WI38 (cell line): ENCODE measurements around the gene FAM156B.
"Not testable (repeated sequence)": the region's sequence is repeated elsewhere in the genome, so short reads cannot be mapped to it uniquely, and the experiment has no call there.

Source experiments
- H3K4me3 ChIP-seq: 2 replicates; pipeline ENCODE4 v1.5.1; 2011; ENCODE audit warnings: low read depth, mild to moderate bottlenecking, control low read depth, low read length
- CTCF ChIP-seq: IDR thresholded peaks from 2 replicates; pipeline ENCODE4 v1.5.1; 2012; ENCODE audit warnings: low read depth, mild to moderate bottlenecking, control low read depth, low read length

Gene FAM156B

DNA sequence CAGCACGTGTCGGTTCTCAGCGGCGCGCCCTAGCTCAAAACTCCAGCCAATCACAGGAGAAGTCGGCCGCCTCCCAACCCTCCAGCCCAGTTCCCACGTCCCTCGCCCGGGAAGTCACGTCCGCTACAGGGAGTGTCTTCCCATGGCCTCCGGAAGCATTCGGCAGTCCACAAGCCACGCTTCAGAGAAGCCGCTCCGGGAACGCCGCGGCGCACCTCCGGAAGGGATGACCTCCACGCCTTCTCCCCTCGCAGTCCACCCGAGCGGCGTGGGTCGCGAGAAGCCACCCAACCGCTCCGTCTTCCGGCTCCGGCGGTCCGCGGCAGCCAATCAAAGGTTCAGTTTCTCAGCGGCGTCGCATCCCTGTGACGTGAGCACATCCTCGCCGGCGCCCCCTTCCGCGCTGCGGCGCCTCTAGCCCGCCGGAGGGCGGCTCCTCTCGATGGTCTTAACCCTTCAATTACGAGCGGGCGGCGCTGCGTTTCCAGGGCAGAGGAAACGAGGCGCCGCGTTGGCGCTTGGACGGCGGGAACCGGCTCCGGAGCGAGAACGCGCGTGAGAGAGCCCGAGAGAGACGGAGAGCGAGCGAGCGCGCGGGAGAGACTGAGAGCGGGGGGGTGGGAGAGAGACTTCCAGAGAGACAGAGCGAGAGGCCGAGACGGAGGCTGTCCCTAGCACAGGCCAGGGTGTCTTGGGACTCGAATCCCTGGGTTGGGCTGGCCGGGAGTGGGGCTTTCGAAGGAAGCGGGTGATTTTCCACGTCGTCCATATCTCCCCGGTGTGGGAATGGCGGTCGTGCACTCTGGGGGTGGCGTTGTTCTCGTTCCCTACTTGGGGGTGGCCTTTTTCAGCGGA, at the start of gene FAM156B:
Gene FAM156B (plus strand): TSS at position 476 of the 855 bp plus-strand sequence. CDS start 9,896 bp downstream, outside the sequence.
- not testable (repeated sequence) for H3K4me3 ChIP-seq

DNA sequence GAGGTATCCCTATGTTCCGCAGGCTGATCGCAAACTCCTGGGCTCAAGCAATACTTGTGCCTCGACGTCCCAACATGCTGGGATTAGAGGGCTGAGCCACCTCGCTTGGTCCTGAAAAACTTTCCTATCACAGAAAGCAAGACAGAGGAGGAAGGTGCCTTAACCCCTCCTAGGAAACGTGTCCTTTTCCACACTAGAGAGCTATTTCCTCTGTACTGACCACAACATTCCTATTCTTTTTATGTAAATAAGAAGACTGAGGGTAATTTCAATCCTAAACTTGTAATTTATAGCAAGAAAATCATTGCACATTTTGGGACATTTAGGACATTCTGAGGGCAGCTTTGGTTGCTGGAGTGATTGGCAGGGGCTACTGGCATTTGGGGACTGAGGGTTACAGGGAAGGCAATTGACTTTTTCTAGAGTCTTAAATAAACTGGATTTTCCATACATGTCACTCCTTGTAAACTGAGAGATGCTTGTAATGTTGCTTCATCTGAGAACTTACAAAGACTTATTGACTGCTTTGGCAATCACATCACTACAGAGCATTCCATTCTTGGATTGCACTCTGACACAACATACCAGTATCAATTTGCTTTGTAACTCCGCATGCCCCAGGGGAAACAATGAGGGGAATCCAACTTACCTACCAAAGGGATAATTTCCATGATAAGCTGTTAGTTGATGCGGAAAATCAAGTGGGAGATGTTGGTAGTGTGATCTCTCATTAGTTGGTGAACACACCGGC, 44.8 kb upstream of the FAM156B start:
- TF ChIP-seq CTCF: no peak
- no peak overlapping the region for H3K4me3 ChIP-seq

GRCh38 chrX:52856991-52857525, 40.1 kb upstream of the FAM156B start:
- H3K4me3 ChIP-seq: not testable (repeated sequence)

DNA sequence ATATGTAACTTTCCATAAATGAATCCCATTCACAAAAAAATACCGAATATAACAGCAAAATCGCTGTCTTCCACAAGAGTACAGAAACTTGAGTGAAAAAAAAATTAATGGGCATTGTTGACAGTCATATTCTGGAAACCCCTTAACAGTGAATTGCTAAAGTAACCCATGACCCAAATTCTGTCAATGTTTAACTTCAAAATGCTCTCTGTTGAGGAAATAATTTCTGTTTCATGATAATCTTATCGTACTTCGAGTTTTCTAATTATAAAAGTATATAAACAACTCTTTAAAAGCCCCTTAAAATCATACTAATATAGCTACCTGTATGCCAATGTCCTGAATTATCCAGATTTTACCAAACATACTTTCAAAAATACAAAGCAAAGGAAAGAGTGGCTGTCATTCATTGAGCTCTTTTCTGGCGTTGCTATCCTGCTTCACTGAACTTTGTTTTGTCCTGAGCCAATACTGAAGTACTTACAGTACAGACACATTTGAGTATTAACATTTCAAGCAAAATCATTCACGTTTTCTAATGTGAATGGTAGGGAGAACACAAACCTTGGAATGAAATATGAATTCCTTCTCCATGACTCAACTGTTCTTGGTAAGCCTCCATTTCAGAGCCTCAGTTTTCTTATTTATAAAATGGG, 31.7 kb upstream of the FAM156B start:
- H3K4me3 ChIP-seq: no peak overlapping the region
- TF ChIP-seq CTCF: no peak

- H3K4me3 ChIP-seq: no peak within 1 kb of the TSS
- no peak for TF ChIP-seq CTCF
These were observed 29.4 kb upstream of the FAM156B start, which contains the start of gene XAGE3 for GRCh38 chrX:52867610-52868348. TSS of gene XAGE3 (minus strand) at chrX:52868083. CDS start at chrX:52867133, 950 bp downstream.

DNA sequence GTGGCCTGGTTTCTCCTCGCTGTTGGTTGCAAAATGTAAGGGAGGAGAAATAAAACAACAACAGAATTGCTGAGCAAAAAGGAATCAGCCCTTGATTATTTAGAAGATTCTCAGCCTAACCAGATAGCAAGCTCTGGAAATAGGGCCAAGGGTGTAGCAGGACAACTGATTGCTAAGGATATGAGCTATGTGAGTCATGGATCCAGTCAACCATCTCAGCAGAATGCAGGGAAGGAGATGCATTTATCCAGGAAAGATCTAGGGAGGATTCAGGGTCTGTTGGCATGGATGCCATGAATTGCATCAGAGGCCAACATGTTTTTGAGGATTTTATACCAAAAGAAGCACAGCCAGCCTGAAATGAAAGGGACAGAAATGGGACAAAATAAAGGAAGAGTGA, 27.1 kb upstream of the FAM156B start:
- H3K4me3 ChIP-seq: no peak overlapping the region
- TF ChIP-seq CTCF: no peak

GRCh38 chrX:52873825-52874224, 23.3 kb upstream of the FAM156B start:
- not testable (repeated sequence) for H3K4me3 ChIP-seq

- H3K4me3 ChIP-seq: no peak overlapping the region
These were observed 22.5 kb upstream of the FAM156B start for GRCh38 chrX:52874661-52875060.

DNA sequence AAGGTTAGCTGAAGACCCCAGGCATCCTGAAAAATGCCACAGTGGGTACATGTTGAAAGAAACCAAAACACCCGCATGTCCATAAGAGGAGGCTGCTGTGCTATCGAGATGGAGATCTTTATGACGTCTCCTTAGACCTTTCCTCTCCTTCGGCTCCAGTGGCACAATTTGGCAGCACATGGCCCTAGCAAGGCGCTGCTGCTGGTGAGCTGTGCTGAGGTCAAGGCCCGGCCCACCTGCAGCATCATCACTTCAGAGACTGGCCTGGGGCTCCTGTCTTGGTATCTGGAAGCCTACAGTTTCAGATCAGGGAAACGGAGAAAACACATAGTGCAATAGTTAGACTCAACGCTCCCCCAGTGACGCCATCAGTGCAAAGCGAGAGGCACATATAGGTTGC, 21.7 kb upstream of the FAM156B start:
- not testable (repeated sequence) for H3K4me3 ChIP-seq

More at GRCh38 chrX:52874661-52875060, 22.5 kb upstream of the FAM156B start:
- TF ChIP-seq CTCF: no peak

GRCh38 chrX:52876386-52876785, 20.7 kb upstream of the FAM156B start:
- not testable (repeated sequence) for H3K4me3 ChIP-seq

DNA sequence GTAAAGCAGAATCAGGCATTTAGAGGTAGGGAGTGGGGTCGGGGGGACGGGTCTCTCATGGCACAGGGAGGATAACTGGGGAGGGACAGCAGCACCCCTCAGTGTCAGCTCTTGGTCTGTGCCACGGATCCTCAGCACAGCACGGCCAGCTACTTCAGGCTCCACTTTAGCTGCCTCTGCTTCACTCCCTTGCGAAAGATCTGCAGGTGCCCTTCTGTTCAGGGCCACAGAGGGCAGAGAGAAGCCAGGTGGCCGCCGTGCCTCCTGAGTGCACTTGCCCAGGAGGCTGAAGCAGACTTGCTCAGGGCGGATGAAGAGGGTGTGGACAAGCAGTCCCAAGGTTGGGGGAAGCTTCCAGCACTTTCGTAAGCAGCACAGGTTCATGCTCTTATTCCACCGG, 9.7 kb upstream of the FAM156B start:
- H3K4me3 ChIP-seq: not testable (repeated sequence)

DNA sequence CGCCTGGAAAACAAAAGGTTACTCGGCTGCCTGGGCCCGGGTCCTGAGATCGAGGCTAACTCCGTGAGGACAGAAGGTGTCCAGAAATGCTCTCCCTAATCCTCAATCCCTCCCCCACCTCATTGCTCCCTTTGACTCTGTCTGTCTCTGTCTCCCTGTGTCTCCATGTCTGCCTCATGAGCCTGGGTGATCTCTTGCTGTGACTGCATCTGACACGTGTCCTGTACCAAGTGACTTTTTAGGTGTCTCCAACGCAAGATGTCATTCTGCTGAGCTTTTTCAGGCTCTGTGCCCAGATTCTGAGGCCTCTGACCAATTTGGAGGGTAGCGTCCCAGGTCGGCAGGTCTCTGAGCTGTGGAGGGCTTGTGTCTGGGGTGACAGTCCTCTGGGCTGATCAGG, 9.0 kb upstream of the FAM156B start:
- H3K4me3 ChIP-seq: not testable (repeated sequence)
